HEK293 (cell line): ENCODE measurements around the gene ACVR1.

Experiments used
- CTCF ChIA-PET: fragments of 350-600 bp; formaldehyde crosslinking; extraction: SDS; loops from one replicate; lab custom pipeline; 2021; ENCODE audit warnings: antibody characterized with exemption; lab: Yijun Ruan, JAX
- POLR2A ChIA-PET: fragments of 300-600 bp; formaldehyde crosslinking; extraction: SDS; loops from one replicate; lab custom pipeline; 2020; ENCODE audit warnings: antibody characterized with exemption, inconsistent platforms; lab: Yijun Ruan, JAX
- H3K27ac ChIP-seq: fragments of 200-500 bp; sonication (Bioruptor generic); 2 replicates; pipeline ENCODE4 v1.5.1; 2014; ENCODE audit warnings: low read depth, low read length, control low read depth, inconsistent platforms; ENCODE audit errors: extremely low read depth
- H3K36me3 ChIP-seq, 2 experiments: fragments of 200-500 bp in 1 of 2; sonication (Bioruptor generic) in 1 of 2; 1 replicate in 1 of 2; 2 replicates in 1 of 2; pipeline ENCODE4 v1.5.1; 2014 to 2017; ENCODE audit warnings: inconsistent platforms in 2 of 2, low read length in 2 of 2; ENCODE audit not compliant: control insufficient read depth in 2 of 2, insufficient read depth in 1 of 2
- H3K4me1 ChIP-seq: fragments of 200-500 bp; sonication (Bioruptor generic); 2 replicates; pipeline ENCODE4 v1.5.1; 2014; ENCODE audit warnings: mild to moderate bottlenecking, low read length, inconsistent platforms; ENCODE audit not compliant: control insufficient read depth, insufficient read depth
- H3K4me3 ChIP-seq: 2 replicates; pipeline ENCODE4 v1.5.1; 2011; ENCODE audit warnings: low read depth, mild to moderate bottlenecking, control low read depth, low read length, moderate library complexity
- H3K9me3 ChIP-seq: fragments of 200-500 bp; sonication (Bioruptor generic); 2 replicates; pipeline ENCODE4 v1.5.1; 2014; ENCODE audit warnings: low read depth, low read length, inconsistent platforms; ENCODE audit not compliant: control insufficient read depth, insufficient read depth
- KLF7 ChIP-seq: fragments of 450-650 bp; formaldehyde crosslinking; IDR thresholded peaks from 2 replicates; pipeline ENCODE4 v1.5.1; 2016; ENCODE audit warnings: missing biosample characterization, missing genetic modification characterization, borderline replicate concordance
- MEIS1 ChIP-seq: sonication (generic); formaldehyde crosslinking; IDR thresholded peaks from 2 replicates; pipeline ENCODE4 v1.8.1; 2022; ENCODE audit warnings: missing genetic modification reagents, mild to moderate bottlenecking, borderline replicate concordance
- TCF7L2 ChIP-seq: IDR thresholded peaks from 2 replicates; pipeline ENCODE4 v1.6.1; 2011; ENCODE audit warnings: low read depth, mild to moderate bottlenecking, inconsistent platforms, low read length, moderate library complexity, borderline replicate concordance
- ZBTB17 ChIP-seq: fragments of 450-650 bp; formaldehyde crosslinking; IDR thresholded peaks from 2 replicates; pipeline ENCODE4 v1.5.1; 2016; ENCODE audit warnings: missing biosample characterization, missing genetic modification characterization
- ZBTB20 ChIP-seq: fragments of 450-650 bp; formaldehyde crosslinking; IDR thresholded peaks from 2 replicates; pipeline ENCODE4 v1.5.1; 2016; ENCODE audit warnings: missing biosample characterization, missing genetic modification characterization
- ZEB2 ChIP-seq: fragments of 450-650 bp; formaldehyde crosslinking; IDR thresholded peaks from 2 replicates; pipeline ENCODE4 v1.5.1; 2016; ENCODE audit warnings: missing biosample characterization, missing genetic modification characterization
- ZNF132 ChIP-seq: fragments of 450-650 bp; formaldehyde crosslinking; IDR thresholded peaks from 2 replicates; pipeline ENCODE4 v1.5.1; 2017; ENCODE audit warnings: missing biosample characterization, missing genetic modification characterization, borderline replicate concordance
- ZNF239 ChIP-seq: fragments of 450-650 bp; formaldehyde crosslinking; IDR thresholded peaks from 2 replicates; pipeline ENCODE4 v1.5.1; 2016; ENCODE audit warnings: missing biosample characterization, missing genetic modification characterization
- ZNF24 ChIP-seq: fragments of 450-650 bp; formaldehyde crosslinking; IDR thresholded peaks from 2 replicates; pipeline ENCODE4 v1.5.1; 2016; ENCODE audit warnings: missing biosample characterization, missing genetic modification characterization
- ZNF426 ChIP-seq: fragments of 450-650 bp; formaldehyde crosslinking; IDR thresholded peaks from 2 replicates; pipeline ENCODE4 v1.5.1; 2017; ENCODE audit warnings: missing biosample characterization, missing genetic modification characterization, mild to moderate bottlenecking, inconsistent platforms, moderate library complexity
- ZNF501 ChIP-seq: fragments of 450-650 bp; formaldehyde crosslinking; IDR thresholded peaks from 2 replicates; pipeline ENCODE4 v1.5.1; 2016; ENCODE audit warnings: missing biosample characterization, missing genetic modification characterization
- ZNF513 ChIP-seq: fragments of 450-650 bp; IDR thresholded peaks from 2 replicates; pipeline ENCODE4 v1.5.1; 2018; ENCODE audit warnings: missing biosample characterization, missing genetic modification characterization
- ZNF514 ChIP-seq: fragments of 450-650 bp; formaldehyde crosslinking; IDR thresholded peaks from 2 replicates; pipeline ENCODE4 v1.5.1; 2016; ENCODE audit warnings: missing biosample characterization, missing genetic modification characterization
- ZNF530 ChIP-seq: fragments of 450-650 bp; formaldehyde crosslinking; IDR thresholded peaks from 2 replicates; pipeline ENCODE4 v1.5.1; 2016; ENCODE audit warnings: low read depth, missing biosample characterization, missing genetic modification characterization
- ZNF560 ChIP-seq: fragments of 450-650 bp; formaldehyde crosslinking; IDR thresholded peaks from 2 replicates; pipeline ENCODE4 v1.5.1; 2017; ENCODE audit warnings: missing biosample characterization, missing genetic modification characterization, borderline replicate concordance
- ZNF843 ChIP-seq: fragments of 450-650 bp; formaldehyde crosslinking; IDR thresholded peaks from 2 replicates; pipeline ENCODE4 v1.5.1; 2016; ENCODE audit warnings: missing biosample characterization, missing genetic modification characterization
- ZSCAN30 ChIP-seq: fragments of 450-650 bp; IDR thresholded peaks from 2 replicates; pipeline ENCODE4 v1.5.1; 2018; ENCODE audit warnings: missing biosample characterization, mild to moderate bottlenecking, missing genetic modification characterization, moderate library complexity
- TF ChIP-seq, protein P1 (sequence below): fragments of 450-650 bp; formaldehyde crosslinking; IDR thresholded peaks from 2 replicates; pipeline ENCODE4 v1.5.1; 2016; ENCODE audit warnings: missing biosample characterization, missing genetic modification characterization
- TF ChIP-seq, protein P2 (sequence below): fragments of 450-650 bp; IDR thresholded peaks from 2 replicates; pipeline ENCODE4 v1.5.1; 2018; ENCODE audit warnings: missing biosample characterization, mild to moderate bottlenecking, missing genetic modification characterization
- TF ChIP-seq, protein P3 (sequence below): fragments of 450-650 bp; formaldehyde crosslinking; IDR thresholded peaks from 2 replicates; pipeline ENCODE4 v1.5.1; 2016; ENCODE audit warnings: missing biosample characterization, missing genetic modification characterization

Gene ACVR1

DNA sequence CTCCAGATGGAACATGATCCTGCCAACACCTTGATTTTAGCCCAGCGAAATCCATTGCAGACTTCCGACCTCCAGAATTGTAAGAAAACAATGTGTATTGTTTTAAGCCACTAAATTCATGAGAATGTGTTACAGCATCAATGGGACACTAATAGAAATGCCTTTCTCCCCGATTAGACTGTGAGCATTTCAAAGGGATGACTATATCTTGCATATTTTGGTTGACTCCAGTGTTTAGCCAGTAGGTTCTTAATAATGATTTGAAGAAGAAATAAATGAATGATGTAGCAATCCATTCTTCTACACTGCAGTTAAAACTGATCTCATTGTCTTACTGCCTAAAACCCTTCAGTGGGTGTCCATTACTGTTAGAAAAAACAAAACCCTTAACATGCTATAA lies 180.1 kb downstream of the ACVR1 start:
- H3K4me1 ChIP-seq, result no peaks in the 10 kb centered on the region
- no peaks in the 10 kb centered on the region for H3K9me3 ChIP-seq
- H3K36me3 ChIP-seq, result no peaks in the 10 kb centered on the region
- TF ChIP-seq ZNF132 (tag by site-specific recombination) (no peak), KLF7 (no peak), ZNF843 (tag by site-specific recombination) (no peak), ZBTB20 (tag by site-specific recombination) (no peak), ZSCAN30 (tag by site-specific recombination) (no peak), ZNF560 (tag by site-specific recombination) (no peak), ZNF24 (tag by site-specific recombination) (no peak), ZEB2 (no peak), TCF7L2 (no peak), MEIS1 (CRISPR knock-in tag) (no peak), ZNF426 (tag by site-specific recombination) (no peak), ZNF514 (tag by site-specific recombination) (no peak), ZNF513 (tag by site-specific recombination) (no peak)
- TF ChIP-seq, protein P1, sequence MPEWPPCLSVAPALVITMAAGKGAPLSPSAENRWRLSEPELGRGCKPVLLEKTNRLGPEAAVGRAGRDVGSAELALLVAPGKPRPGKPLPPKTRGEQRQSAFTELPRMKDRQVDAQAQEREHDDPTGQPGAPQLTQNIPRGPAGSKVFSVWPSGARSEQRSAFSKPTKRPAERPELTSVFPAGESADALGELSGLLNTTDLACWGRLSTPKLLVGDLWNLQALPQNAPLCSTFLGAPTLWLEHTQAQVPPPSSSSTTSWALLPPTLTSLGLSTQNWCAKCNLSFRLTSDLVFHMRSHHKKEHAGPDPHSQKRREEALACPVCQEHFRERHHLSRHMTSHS, result no peak
- ChIA-PET CTCF (interaction anchor here (0.6 kb wide), 1 partner anchor 56 kb away, joined by 3 read pairs; no protein-coding TSS in a partner anchor), POLR2A (no interaction called here)
- no peak overlapping the region for H3K27ac ChIP-seq
- no peak overlapping the region for H3K4me3 ChIP-seq

DNA sequence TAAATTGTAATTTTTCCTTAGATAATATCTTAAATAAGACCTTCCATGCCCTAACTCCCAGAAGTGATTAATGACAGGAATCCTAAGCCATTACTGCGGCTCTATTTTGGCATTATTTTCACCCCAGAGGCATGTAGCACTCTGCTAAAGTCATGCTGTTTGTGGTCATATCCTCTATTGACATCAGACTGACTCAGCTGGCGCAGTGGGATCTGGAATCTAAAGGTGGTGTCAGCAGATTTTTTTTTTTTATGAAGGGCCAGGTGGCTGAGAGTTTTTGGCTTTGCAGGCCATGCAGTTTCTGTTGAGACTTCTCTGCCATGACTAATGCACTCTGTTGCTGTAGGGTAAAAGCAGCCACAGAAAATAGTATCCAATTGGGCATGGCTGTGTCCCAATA lies 183.4 kb downstream of the ACVR1 start:
- Histone ChIP-seq H3K36me3 (no peaks in the 10 kb centered on the region), H3K9me3 (no peaks in the 10 kb centered on the region), H3K4me3 (no peak overlapping the region), H3K27ac (no peak overlapping the region), H3K4me1 (no peaks in the 10 kb centered on the region)
- POLR2A ChIA-PET, result no interaction called here
- CTCF ChIA-PET, result no interaction called here
- TF ChIP-seq ZNF530, result no peak
- TF ChIP-seq ZNF501 (tag by site-specific recombination), result no peak
- TF ChIP-seq, protein P2, sequence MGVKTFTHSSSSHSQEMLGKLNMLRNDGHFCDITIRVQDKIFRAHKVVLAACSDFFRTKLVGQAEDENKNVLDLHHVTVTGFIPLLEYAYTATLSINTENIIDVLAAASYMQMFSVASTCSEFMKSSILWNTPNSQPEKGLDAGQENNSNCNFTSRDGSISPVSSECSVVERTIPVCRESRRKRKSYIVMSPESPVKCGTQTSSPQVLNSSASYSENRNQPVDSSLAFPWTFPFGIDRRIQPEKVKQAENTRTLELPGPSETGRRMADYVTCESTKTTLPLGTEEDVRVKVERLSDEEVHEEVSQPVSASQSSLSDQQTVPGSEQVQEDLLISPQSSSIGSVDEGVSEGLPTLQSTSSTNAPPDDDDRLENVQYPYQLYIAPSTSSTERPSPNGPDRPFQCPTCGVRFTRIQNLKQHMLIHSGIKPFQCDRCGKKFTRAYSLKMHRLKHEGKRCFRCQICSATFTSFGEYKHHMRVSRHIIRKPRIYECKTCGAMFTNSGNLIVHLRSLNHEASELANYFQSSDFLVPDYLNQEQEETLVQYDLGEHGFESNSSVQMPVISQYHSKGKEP (tag by site-specific recombination), result no peak
- no peak for TF ChIP-seq ZBTB17
- no peak for TF ChIP-seq ZNF239 (tag by site-specific recombination)

DNA sequence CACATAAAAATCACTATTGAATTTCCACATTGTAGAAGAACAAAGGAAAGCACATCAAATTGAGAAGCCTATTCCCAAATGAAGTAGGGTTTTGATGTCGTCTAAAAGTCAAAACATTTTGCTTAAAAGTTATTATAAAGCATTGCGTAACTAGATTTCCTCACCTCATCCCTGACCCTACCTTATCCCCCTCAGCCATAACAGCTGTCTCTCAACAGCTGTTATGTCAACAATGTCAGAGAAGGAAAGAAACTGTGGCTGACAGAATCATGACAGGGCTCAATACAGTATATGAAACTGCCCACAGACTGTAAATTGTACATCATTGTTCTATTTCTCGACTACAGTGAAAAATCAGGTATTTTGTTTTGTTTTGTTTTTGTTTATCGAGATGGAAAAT lies 184.4 kb downstream of the ACVR1 start:
- H3K9me3 ChIP-seq, result no peaks in the 10 kb centered on the region
- POLR2A ChIA-PET, result no interaction called here
- CTCF ChIA-PET, result no interaction called here
- TF ChIP-seq, protein P3, sequence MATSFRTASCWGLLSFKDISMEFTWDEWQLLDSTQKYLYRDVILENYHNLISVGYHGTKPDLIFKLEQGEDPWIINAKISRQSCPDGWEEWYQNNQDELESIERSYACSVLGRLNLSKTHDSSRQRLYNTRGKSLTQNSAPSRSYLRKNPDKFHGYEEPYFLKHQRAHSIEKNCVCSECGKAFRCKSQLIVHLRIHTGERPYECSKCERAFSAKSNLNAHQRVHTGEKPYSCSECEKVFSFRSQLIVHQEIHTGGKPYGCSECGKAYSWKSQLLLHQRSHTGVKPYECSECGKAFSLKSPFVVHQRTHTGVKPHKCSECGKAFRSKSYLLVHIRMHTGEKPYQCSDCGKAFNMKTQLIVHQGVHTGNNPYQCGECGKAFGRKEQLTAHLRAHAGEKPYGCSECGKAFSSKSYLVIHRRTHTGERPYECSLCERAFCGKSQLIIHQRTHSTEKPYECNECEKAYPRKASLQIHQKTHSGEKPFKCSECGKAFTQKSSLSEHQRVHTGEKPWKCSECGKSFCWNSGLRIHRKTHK (tag by site-specific recombination), result no peak
- TF ChIP-seq ZNF24 (tag by site-specific recombination) (no peak), ZEB2 (no peak)
- H3K4me3 ChIP-seq, result no peak overlapping the region
- H3K27ac ChIP-seq, result no peak overlapping the region
- no peaks in the 10 kb centered on the region for H3K36me3 ChIP-seq
- H3K4me1 ChIP-seq, result no peaks in the 10 kb centered on the region
